ENCODE data around the gene VIPR2.
"Not testable (repeated sequence)": the region's sequence is repeated elsewhere in the genome, so short reads cannot be mapped to it uniquely, and the experiment has no call there.

Gene VIPR2

DNA sequence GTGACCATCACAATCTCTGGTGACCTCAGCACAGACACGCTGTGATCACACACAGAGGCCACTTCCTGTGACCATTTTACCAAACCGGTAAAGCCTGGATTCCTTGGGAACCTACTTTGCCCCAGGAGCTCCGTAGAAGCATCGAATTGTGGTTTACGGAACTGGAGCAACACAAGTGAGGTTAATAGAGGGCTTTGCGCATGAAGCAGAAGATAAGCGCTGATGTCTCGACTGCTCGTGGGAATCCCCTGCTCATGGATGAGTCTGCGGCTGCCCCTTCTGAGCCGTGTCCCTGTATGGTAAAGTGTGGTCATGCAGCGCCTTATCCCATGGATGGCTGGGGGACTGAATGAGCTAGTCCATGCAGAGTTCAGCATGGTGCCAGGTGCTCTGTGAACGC is 53.6 kb downstream of the VIPR2 start:
- H3K4me3 ChIP-seq (replicated peaks; ENCODE audit: low read depth, low read length) = no peak overlapping the region
- DNase-seq (ENCODE audit: extremely low read depth, low read depth) = no peak
- TF ChIP-seq, protein P1, sequence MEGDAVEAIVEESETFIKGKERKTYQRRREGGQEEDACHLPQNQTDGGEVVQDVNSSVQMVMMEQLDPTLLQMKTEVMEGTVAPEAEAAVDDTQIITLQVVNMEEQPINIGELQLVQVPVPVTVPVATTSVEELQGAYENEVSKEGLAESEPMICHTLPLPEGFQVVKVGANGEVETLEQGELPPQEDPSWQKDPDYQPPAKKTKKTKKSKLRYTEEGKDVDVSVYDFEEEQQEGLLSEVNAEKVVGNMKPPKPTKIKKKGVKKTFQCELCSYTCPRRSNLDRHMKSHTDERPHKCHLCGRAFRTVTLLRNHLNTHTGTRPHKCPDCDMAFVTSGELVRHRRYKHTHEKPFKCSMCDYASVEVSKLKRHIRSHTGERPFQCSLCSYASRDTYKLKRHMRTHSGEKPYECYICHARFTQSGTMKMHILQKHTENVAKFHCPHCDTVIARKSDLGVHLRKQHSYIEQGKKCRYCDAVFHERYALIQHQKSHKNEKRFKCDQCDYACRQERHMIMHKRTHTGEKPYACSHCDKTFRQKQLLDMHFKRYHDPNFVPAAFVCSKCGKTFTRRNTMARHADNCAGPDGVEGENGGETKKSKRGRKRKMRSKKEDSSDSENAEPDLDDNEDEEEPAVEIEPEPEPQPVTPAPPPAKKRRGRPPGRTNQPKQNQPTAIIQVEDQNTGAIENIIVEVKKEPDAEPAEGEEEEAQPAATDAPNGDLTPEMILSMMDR (IDR thresholded peaks at IDR 0.05; ENCODE audit: low read depth, low read length, missing control alignments) = no peak

DNA sequence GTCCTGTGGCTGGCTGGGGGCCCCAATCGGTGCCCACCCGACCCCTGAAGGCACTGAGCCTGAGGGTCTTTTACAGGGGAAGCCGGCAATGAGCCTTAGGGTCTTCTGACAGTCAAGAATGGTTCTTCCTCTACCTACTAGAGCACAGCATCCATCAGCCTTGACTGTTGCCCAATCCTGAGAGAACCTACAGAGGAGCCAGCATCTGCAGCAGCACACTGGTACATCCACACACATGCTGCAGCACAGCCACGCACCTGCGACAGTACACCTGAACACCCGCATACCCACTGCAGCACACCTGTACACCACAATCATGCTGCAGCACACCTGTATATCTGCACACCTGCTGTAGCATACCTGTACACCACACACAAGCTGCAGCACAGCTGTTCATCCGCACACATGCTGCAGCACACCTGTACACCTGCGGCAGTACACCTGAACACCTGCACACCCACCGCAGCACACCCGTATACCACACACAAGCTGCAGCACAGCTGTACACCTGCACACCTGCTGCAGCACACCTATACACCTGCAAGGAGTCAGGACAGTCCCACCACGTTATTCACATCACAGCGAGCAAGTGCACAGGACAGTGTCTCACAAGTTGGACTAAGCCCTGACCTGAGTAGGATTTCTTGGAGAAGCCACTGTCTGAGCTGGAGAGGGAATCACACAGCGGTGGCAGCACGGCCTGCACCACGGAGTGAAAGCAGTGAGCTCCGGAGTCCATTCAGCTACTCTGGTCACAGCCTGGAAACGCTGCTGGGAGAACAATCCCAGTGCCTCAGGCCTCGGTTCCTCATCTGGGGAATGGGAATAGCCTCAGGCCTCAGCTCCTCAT is 56.4 kb downstream of the VIPR2 start:
- TF ChIP-seq, protein P1 (IDR thresholded peaks at IDR 0.05; ENCODE audit: low read depth, low read length, missing control alignments) = no peak
- DNase-seq (ENCODE audit: extremely low read depth, low read depth) = no peak
- no peak overlapping the region for H3K4me3 ChIP-seq (replicated peaks; ENCODE audit: low read depth, low read length)

DNA sequence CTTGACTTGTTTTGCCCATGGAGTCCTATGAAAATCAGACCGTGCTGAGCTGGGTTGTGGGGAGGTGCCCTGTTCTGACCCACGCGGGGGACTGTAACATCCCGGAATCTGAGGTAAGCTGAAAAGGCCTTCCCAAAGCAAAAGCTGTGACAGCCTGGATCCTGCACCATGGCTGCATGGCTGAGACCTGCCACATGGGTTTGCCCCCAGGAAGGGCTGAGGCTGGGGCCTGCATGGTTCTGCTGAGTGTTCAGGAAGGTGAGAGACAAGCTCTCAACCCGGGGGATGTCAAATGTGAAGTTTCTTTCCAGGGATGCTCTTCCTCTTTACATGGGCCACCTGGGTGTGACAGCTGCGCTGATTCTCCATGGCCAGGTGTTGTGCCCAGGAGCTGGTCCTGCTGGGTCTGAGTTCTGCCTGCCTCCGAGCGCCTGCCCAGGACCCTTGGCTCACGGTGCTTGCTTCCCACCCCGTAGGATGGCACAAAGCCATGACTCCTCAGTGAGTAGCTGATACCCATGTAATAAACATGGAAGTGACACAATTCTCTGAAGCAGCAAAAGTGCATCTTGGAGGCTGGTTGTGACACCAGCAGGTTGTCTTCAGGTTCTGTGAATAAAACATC is 58.3 kb downstream of the VIPR2 start:
- TF ChIP-seq, protein P1 (IDR thresholded peaks at IDR 0.05; ENCODE audit: low read depth, low read length, missing control alignments) = no peak
- no peak overlapping the region for H3K4me3 ChIP-seq (replicated peaks; ENCODE audit: low read depth, low read length)
- no peak for DNase-seq (ENCODE audit: extremely low read depth, low read depth)

DNA sequence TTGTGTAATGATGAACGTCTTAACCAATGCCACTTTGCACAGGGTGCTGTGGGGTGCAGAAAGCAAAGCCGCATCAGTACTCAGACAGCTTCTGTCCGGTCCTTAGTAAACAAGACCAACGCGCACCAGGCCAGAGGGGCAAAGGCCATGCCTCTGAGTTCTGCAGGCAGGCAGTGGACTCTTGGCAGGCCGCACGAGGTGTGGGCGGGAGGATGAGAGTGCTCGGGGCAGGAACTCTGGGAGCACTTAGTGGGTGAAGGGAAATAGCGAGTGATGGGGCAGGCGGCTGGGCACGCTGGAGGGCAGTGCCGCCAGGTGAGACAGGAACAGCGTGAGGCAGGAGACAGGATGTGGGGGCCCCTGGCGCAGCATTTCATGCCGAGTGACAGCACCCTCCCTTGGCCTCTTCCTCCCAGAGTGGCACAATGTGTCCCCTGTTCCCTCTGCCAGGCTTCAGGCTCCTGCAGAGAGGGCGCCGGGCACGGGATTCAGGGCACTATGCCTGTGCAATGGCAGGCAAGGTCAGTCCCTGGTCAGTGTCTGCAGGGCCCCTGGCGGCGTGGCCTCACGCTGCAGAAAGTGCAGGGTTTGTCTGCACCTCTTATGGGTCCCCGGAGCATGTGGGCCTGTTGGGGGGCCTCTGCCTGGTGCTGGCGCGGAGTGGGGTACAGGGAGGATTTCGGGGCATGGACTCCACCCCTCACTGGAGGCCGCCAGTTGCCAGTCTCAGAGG is 60.4 kb downstream of the VIPR2 start:
- no peak overlapping the region for H3K4me3 ChIP-seq (replicated peaks; ENCODE audit: low read depth, low read length)
- DNase-seq (ENCODE audit: extremely low read depth, low read depth) = no peak
- TF ChIP-seq, protein P1 (IDR thresholded peaks at IDR 0.05; ENCODE audit: low read depth, low read length, missing control alignments) = no peak

DNA sequence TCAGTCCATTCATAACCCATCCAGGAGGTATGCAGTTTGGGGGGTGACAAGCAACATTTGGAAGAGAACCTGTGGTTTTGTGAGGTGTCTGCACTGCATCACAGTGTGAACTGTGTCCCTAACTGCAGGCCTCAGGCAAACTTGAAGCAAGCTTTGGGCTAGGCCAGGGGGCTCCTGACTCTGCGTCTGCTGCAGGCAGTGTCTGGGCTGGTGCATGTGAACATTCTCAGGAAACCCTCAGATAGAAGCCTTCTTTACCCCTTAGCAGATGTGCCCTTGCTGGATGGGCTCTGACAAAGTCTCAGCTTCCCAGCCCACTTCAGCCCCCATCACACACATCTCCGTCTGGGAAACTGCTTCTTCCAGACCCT is 61.0 kb downstream of the VIPR2 start:
- DNase-seq (ENCODE audit: extremely low read depth, low read depth) = no peak
- TF ChIP-seq, protein P1 (IDR thresholded peaks at IDR 0.05; ENCODE audit: low read depth, low read length, missing control alignments) = no peak
- no peak overlapping the region for H3K4me3 ChIP-seq (replicated peaks; ENCODE audit: low read depth, low read length)

DNA sequence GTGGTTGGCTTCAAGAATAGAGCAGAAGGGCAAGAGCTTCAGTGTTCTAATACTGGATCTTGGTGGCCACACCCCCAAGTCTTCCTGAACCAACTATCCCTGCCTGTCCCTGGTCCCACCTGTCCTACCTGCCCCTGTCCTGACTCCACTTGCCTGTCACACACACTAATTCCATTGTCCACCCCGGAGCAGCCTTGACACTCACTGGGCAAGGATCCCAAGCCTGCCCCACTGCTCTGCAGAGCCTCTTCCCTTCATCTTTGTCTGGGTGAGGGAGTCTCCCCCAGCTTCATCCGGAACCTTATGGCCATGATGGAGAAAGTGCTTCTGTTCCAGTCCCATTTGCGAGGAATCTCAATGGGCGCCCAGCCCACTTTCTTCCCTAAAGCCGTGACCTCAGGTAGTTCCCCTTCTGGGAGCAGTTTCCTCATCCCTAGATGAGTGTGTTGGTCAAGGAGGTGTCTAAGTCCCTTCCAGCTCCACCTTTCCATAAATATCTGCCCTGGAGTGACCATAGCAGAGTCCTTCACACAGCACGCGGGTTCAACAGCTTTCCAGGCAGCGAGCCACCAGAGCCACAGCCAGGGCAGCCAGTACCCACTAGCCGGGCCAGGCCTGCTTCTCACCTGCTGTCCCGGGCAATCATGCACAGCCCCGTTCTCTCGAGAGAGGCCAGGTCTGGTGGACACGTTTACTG is 61.5 kb downstream of the VIPR2 start:
- DNase-seq (ENCODE audit: extremely low read depth, low read depth) = no peak
- TF ChIP-seq, protein P1 (IDR thresholded peaks at IDR 0.05; ENCODE audit: low read depth, low read length, missing control alignments) = no peak
- H3K4me3 ChIP-seq (replicated peaks; ENCODE audit: low read depth, low read length) = no peak overlapping the region

DNA sequence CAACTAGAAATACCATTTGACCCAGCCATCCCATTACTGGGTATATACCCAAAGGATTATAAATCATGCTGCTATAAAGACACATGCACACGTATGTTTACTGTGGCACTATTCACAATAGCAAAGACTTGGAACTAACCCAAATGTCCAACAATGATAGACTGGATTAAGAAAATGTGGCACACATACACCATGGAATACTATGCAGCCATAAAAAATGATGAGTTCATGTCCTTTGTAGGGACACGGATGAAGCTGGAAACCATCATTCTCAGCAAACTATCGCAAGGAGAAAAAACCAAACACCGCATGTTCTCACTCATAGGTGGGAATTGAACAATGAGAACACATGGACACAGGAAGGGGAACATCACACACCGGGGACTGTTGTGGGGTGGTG is 62.6 kb downstream of the VIPR2 start:
- not testable (repeated sequence) for H3K4me3 ChIP-seq (replicated peaks; ENCODE audit: low read depth, low read length); DNase-seq (ENCODE audit: extremely low read depth, low read depth)

Measured in HFF-Myc (cell line).